Immature natural killer cell (primary cell): ENCODE results near the gene KLF6. TPM values are rescaled to one million over a fixed set of nuclear protein-coding genes. Genes with fewer than 3 reads are reported as not detected.

Experiments used
- DNase-seq, 3 donors: peaks; one replicate each; pipeline ENCODE4 v3.0.0; 2022; ENCODE audit warnings: mixed read lengths in 1 of 3
- H3K27ac Mint-ChIP-seq, 6 donors: one replicate each; pipeline ENCODE4 v1.8.0; 2020; ENCODE audit warnings: mixed read lengths in 6 of 6, mild to moderate bottlenecking in 5 of 6, inconsistent platforms in 4 of 6, moderate library complexity in 3 of 6
- H3K27me3 Mint-ChIP-seq, 3 donors: one replicate each; pipeline ENCODE4 v1.8.0; 2020 to 2021; ENCODE audit warnings: low read depth in 3 of 3, mild to moderate bottlenecking in 3 of 3, mixed read lengths in 3 of 3, moderate library complexity in 3 of 3, inconsistent platforms in 1 of 3
- H3K36me3 Mint-ChIP-seq, 3 donors: one replicate each; pipeline ENCODE4 v1.8.0; 2020; ENCODE audit warnings: mixed read lengths in 3 of 3, inconsistent platforms in 2 of 3, mild to moderate bottlenecking in 2 of 3
- H3K4me1 Mint-ChIP-seq, 2 donors: one replicate each; pipeline ENCODE4 v1.8.0; 2020; ENCODE audit warnings: inconsistent platforms in 2 of 2, mild to moderate bottlenecking in 2 of 2, mixed read lengths in 2 of 2, moderate library complexity in 1 of 2
- H3K4me3 Mint-ChIP-seq, 5 donors: one replicate each; pipeline ENCODE4 v1.8.0; 2020; ENCODE audit warnings: mild to moderate bottlenecking in 5 of 5, mixed read lengths in 5 of 5, inconsistent platforms in 3 of 5, moderate library complexity in 3 of 5
- H3K9me3 Mint-ChIP-seq, 6 donors: one replicate each; pipeline ENCODE4 v1.8.0; 2020; ENCODE audit warnings: mild to moderate bottlenecking in 6 of 6, mixed read lengths in 6 of 6, inconsistent platforms in 4 of 6, moderate library complexity in 3 of 6
- polyA plus RNA-seq, 3 donors: library from polyadenylated mRNA; unstranded; fragments of 300-500 nt; fragmentation: Illumina TruSeq; gene quantifications; one replicate each; pipeline ENCODE4 v1.2.3, GENCODE V29; 2021

Gene KLF6
- polyA plus RNA-seq, 3 donors from 2014 or later = 343 to 423 (median 353) TPM

DNA sequence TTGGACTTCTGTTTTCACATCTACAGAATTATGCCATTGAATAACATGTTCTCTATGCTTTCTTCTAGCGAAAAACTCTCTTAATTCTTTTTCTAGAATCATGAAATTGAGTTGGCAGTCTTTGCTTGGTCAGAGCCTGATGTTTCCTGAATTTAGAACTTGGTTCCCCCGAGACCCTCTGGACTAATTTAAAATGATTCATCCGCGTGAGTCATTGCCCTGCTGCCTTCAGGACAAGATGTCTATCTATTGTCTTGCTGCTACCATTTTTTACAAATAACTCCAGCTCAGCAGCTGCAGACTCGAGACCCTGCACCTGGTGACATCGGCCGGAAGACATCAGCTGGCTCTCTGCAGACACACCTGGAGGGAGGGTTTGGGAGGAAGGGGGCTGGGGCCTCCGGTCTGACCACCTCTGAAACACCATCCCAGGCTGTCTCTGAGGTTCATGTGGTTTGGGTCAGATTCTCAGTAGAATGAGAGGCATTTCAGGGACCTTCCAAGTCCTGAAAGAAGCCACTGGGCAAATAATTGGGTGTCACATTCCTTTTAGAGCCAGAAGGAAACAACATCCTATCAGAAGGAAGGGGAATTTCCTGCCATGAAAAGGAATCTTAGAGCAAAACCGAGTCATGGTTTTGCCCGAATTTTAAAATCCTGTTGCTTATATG, 20.9 kb upstream of the KLF6 start:
- no peaks in the 10 kb centered on the region for H3K9me3 Mint-ChIP-seq
- no peaks in the 10 kb centered on the region for H3K36me3 Mint-ChIP-seq
- no peak overlapping the region for H3K27ac Mint-ChIP-seq
- peaks cover 30 to 46% (median 37%) of the 10 kb centered on the region in 3 donors for H3K27me3 Mint-ChIP-seq
- DNase-seq = peak; percentile 28 to 49 (median 39)
- H3K4me3 Mint-ChIP-seq = peak overlapping the region in 1 of 5 donors; percentile 76
- peaks cover 1 to 6% of the 10 kb centered on the region in 2 donors for H3K4me1 Mint-ChIP-seq

DNA sequence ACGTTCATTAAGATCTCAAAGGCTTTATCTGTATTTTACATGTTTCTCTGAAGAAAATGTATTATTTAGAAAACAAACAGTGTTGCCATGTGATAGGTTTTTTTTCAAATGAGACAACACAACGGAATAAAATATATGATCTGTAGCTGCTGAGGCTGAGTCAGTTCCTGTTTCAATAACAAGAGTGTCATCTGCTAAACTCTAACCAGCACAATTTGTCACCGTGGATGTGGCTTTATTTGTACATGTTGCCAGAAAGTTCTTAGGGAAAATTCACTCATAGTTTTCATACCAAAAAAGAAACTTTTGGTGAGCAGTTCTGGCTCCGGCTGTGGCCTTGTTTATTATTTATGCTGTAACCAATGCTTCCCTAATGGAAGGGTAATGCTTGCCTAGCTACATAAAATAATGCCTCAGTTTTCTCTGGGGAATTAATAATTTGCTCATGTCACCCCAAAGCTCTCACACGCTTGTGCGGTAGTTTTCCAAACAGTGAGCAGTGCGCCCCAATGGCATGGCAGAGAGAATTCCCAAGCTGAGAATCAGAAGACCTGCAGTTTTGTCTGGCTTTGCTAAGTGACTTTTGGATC, 20.3 kb upstream of the KLF6 start:
- Mint-ChIP-seq H3K27me3 (peaks cover 28 to 43% (median 33%) of the 10 kb centered on the region in 3 donors), H3K36me3 (no peaks in the 10 kb centered on the region), H3K4me1 (peaks cover 0 to 12% of the 10 kb centered on the region in 2 donors), H3K27ac (no peak overlapping the region), H3K4me3 (no peak overlapping the region), H3K9me3 (no peaks in the 10 kb centered on the region)
- peak; percentile 83 to 89 (median 86) for DNase-seq

DNA sequence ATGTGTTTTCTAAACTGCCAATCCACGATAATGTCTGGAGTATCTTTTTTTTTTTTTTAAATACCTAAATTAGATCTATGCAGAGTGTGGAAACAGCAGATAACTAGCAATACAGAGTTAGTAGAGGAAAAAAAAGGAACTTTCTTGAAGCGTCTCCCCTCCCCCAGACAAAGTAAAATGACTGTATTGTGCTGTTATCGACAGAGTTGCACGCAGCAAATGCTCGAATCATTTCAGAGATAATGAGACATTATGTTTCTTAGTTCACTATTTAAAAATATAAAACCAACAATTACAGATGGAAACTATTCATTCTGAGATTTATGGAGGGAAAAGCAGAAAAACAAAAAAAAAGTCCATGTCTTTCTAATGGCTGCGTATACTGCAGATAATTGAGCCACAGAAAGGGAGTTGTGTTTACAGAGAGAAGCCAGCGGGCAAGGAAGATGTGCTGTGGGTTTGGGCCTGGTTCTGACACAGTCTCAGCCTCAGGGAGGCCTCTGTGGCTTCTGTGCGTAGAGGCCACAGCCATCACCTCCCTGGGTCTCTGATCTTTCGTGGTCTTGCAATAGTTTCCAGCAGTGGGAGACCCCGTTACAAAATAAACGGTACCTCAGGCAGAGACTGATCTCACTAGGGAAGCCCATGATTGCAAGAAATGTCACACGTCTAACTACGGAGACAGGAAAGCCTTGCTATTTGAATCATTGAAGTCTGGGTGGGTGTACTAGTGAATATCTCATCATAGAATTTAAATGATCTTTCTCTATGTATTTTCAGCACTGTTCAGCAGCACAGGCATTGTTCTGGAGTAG, 19.1 kb upstream of the KLF6 start:
- no peak overlapping the region for H3K4me3 Mint-ChIP-seq
- H3K27ac Mint-ChIP-seq = no peak overlapping the region
- H3K36me3 Mint-ChIP-seq = no peaks in the 10 kb centered on the region
- peak; percentile 87 to 90 (median 89) for DNase-seq
- peaks cover 0 to 1% (median 0%) of the 10 kb centered on the region in 6 donors for H3K9me3 Mint-ChIP-seq
- H3K27me3 Mint-ChIP-seq = peaks cover 18 to 31% (median 23%) of the 10 kb centered on the region in 3 donors
- peaks cover 10 to 24% of the 10 kb centered on the region in 2 donors for H3K4me1 Mint-ChIP-seq

DNA sequence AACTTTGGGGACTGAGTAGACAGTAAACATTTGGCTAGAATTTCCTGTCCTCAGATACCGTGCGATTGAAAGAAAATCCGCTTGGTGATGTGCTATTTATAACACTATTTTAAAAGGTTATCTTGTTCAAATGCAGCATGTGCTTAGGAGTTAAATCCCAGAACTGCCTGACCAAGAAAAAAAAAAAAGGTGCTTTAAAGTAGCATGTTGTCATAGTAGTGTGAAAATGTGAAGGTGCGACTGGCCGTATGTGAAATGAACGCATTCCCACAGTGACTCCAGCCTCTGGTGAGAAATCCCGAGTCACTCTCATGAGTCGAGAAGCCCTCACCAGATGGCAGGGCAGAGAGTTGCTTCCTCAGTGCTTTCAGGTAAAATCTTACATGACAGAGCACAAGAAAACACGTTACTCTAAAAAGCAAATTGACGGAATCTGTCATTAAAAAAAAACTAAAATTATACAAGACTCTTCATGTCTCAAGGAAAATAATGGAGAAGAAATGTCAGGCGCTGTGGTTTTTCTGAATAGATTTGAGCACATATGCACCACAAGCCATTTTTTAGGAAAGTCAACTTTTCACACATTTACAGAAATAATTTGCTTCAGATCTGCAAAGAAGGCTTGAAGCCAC, 18.4 kb upstream of the KLF6 start:
- H3K36me3 Mint-ChIP-seq = no peaks in the 10 kb centered on the region
- peaks cover 11 to 27% of the 10 kb centered on the region in 2 donors for H3K4me1 Mint-ChIP-seq
- H3K4me3 Mint-ChIP-seq = no peak overlapping the region
- DNase-seq = peak; percentile 61 to 64 (median 64)
- peaks cover 0 to 1% (median 0%) of the 10 kb centered on the region in 6 donors for H3K9me3 Mint-ChIP-seq
- H3K27me3 Mint-ChIP-seq = peaks cover 18 to 30% (median 23%) of the 10 kb centered on the region in 3 donors
- no peak overlapping the region for H3K27ac Mint-ChIP-seq

DNA sequence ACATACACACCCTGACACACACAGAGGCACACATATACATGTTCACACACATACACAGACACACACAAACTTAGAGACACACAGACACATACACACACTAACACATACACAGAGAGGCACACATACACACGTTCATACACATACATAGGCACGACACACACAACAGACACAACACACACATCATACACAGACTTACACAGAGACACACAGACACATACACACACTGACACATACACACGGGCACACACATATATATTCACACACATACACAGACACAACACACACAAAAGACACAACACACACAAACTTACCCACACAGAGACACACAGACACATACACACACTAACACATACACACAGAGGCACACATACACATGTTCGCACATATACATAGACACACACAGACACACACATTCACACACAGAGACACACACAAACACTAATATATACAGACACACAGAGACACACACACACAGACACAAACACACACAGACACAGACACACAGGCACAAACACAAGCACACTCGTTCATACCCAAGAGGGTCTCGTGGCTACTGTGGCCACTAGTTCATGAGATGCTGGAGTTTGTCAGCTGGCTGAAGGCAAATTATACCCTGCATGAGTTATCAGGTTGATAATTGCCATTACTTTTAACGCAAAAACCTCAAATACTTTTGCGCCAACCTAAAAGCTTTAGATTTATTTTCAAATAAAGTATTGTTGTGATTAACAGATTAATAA, 17.7 kb upstream of the KLF6 start:
- H3K4me1 Mint-ChIP-seq = peaks cover 11 to 27% of the 10 kb centered on the region in 2 donors
- peaks cover 16 to 30% (median 25%) of the 10 kb centered on the region in 3 donors for H3K27me3 Mint-ChIP-seq
- no peaks in the 10 kb centered on the region for H3K36me3 Mint-ChIP-seq
- no peak overlapping the region for H3K4me3 Mint-ChIP-seq
- H3K27ac Mint-ChIP-seq = no peak overlapping the region
- H3K9me3 Mint-ChIP-seq = peaks cover 0 to 1% (median 0%) of the 10 kb centered on the region in 6 donors
- DNase-seq = peak in 2 of 3 donors; percentile 14 to 15

DNA sequence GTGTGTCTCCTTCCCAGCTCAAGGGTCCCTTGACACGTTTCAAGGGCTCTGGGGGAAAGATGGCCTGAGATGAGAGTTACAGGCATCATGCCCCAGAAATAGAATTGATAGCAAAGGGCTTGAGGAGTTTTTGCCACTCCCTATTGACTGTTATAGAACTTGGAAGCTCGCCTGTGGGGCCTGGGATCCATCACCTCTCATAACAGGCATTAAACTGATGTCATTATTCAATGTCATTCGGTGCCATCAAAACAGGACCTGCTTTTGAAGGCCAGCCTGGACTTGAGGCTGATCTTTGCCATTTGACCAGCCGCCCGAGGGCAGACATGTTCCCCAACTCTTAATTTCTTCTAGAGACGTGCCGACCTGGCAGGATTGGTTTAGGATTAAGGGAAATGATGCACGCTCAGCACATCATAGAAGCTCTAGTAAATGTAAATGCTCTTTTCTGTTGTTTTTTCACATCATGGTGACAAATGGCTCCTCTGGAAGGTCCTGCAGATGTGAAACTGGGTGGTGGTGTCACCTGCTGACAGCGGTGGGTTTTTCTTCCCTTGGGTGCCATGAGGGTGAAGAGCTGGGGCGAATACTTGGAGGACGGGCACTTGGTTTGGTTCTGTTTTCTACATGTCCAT, 16.7 kb upstream of the KLF6 start:
- Mint-ChIP-seq H3K9me3 (peaks cover 0 to 1% (median 0%) of the 10 kb centered on the region in 6 donors), H3K27me3 (peaks cover 16 to 21% (median 19%) of the 10 kb centered on the region in 3 donors), H3K36me3 (no peaks in the 10 kb centered on the region), H3K27ac (peak overlapping the region in 2 of 6 donors; percentile 6 to 42), H3K4me1 (peaks cover 11 to 27% of the 10 kb centered on the region in 2 donors), H3K4me3 (peak overlapping the region in 1 of 5 donors; percentile 2)
- DNase-seq = no peak

DNA sequence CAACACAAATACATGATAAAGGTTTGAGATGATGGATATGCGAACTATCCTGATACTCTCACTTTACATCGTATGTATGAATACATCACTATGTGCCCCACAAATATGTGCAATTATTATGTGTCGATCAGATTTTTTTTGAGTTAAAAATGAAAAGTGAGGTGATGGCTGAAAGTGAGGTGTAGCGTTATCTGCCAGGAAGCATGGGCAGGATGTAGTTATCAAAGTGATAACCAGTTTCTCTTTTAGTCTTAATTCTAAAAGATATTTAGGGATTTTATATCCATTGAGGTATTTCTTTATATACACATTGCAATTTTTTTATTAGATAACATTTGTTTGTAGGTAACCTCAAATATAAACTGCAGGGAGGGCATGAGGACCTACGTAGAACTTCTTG, 15.6 kb upstream of the KLF6 start:
- peaks cover 11 to 27% of the 10 kb centered on the region in 2 donors for H3K4me1 Mint-ChIP-seq
- H3K4me3 Mint-ChIP-seq = peak overlapping the region in 1 of 5 donors; percentile 19
- peaks cover 13 to 21% (median 19%) of the 10 kb centered on the region in 3 donors for H3K27me3 Mint-ChIP-seq
- H3K9me3 Mint-ChIP-seq = peaks cover 0 to 1% (median 0%) of the 10 kb centered on the region in 6 donors
- H3K36me3 Mint-ChIP-seq = no peaks in the 10 kb centered on the region
- no peak for DNase-seq
- peak overlapping the region in 4 of 6 donors; percentile 9 to 58 (median 39) for H3K27ac Mint-ChIP-seq

DNA sequence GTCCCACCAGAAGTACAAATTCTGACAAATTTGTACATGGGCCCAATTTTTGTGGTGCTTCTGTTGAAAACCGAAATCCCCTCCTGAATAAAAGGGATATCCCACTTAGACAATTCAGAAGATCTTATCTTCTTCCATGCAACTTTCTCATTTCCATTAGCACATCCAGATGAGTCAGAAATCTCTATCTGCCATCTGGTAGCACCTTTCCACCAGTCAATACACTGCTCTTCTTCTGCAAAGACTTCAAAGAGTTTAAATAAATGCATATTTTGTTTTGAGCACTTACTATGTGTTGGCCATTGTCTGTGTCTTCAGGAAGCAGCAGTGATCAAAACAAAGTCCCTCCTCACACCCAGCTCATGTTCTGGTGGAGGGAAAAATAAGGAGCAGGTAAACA, 12.7 kb upstream of the KLF6 start:
- no peak overlapping the region for H3K4me3 Mint-ChIP-seq
- peak overlapping the region in 1 of 6 donors; percentile 64 for H3K27ac Mint-ChIP-seq
- H3K4me1 Mint-ChIP-seq = peaks cover 11 to 27% of the 10 kb centered on the region in 2 donors
- H3K9me3 Mint-ChIP-seq = peaks cover 0 to 3% (median 0%) of the 10 kb centered on the region in 6 donors
- peaks cover 0 to 2% (median 0%) of the 10 kb centered on the region in 3 donors for H3K27me3 Mint-ChIP-seq
- no peak for DNase-seq
- no peaks in the 10 kb centered on the region for H3K36me3 Mint-ChIP-seq

DNA sequence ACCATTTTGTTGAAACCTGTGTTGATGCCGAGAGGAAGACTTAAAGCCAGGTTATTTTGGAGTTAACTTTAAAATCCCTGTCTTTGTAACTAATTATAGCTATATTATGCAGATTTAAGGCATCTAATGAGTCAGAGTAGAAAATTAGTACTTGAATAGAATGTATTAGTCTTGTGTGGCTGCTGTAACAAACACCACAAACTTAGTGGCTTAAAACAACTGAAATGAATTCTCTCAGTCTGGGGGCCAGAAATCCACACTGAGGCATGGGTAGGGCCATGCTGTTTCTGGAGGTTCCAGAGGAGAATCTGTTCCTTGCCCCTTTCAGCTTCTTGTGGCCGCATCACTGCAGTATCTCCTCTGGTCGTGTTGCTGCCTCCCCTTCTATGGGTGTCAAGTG, 8.5 kb upstream of the KLF6 start:
- Mint-ChIP-seq H3K4me3 (no peak overlapping the region), H3K36me3 (no peaks in the 10 kb centered on the region), H3K27ac (no peak overlapping the region)

DNA sequence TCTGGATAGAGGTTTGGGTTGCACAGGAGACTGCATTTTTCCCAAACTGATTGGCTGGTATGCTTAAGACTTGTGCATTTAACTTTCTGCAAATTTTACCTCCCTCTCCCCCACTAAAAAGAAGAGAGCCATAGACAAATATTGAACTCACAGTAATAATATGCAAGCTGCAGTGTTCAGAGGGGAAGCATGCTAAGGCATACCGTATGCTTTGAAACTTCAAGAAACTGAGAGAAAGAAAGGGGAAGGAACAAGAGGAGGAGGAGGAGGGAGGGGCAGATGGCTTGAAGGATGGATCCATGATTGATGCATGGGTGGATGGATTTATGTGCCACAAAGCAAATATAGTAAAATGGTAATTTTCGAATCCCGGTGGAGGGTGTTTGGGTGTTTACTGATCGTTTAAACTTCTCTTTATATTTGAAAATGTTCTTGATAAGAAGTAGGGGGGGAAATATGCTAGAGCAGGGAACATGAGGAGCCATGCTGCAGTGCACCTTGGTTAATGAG, 7.8 kb upstream of the KLF6 start:
- Mint-ChIP-seq H3K27ac (no peak overlapping the region), H3K9me3 (peaks cover 0 to 3% (median 0%) of the 10 kb centered on the region in 6 donors), H3K27me3 (peaks cover 0 to 4% (median 3%) of the 10 kb centered on the region in 3 donors), H3K4me3 (no peak overlapping the region), H3K4me1 (no peaks in the 10 kb centered on the region), H3K36me3 (no peaks in the 10 kb centered on the region)
- no peak for DNase-seq

More for the DNA sequence above, 8.5 kb upstream of the KLF6 start:
- no peak for DNase-seq
- Mint-ChIP-seq H3K4me1 (no peaks in the 10 kb centered on the region), H3K9me3 (peaks cover 0 to 3% (median 0%) of the 10 kb centered on the region in 6 donors), H3K27me3 (peaks cover 0 to 4% (median 3%) of the 10 kb centered on the region in 3 donors)

DNA sequence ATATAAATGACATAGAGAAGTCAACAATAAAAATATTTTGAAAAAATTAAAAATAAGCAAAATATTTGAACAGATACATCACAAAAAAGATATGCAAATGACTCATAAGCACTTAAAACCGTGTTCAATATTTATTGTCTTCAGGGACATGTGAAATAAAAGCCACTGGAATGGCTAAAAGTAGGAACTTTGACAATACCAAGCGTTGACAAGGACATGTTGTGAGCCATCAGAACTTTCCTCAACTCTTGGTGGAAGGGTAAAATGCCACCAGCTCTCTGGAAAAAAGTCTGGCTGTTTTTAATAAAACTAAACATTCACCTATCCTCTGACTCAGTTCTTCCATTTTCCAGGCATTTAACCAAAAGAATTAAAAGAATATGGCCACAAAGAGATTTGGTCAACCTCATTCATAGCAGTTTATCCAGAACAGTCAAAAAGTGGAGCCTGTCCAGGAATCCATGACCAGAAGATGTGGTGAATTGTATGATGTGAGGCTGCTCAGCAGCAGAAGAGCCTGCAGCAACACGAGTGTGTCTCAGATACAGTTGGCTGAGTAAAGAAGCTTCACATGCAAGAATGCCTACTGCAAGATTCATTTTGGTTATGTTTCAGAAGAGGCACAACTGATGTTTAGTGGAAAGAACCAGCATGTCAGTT, 7.1 kb upstream of the KLF6 start:
- H3K4me1 Mint-ChIP-seq = no peaks in the 10 kb centered on the region
- H3K9me3 Mint-ChIP-seq = peaks cover 0 to 3% (median 0%) of the 10 kb centered on the region in 6 donors
- H3K27ac Mint-ChIP-seq = no peak overlapping the region
- peaks cover 0 to 5% (median 4%) of the 10 kb centered on the region in 3 donors for H3K27me3 Mint-ChIP-seq
- H3K4me3 Mint-ChIP-seq = no peak overlapping the region
- H3K36me3 Mint-ChIP-seq = no peaks in the 10 kb centered on the region
- no peak for DNase-seq

DNA sequence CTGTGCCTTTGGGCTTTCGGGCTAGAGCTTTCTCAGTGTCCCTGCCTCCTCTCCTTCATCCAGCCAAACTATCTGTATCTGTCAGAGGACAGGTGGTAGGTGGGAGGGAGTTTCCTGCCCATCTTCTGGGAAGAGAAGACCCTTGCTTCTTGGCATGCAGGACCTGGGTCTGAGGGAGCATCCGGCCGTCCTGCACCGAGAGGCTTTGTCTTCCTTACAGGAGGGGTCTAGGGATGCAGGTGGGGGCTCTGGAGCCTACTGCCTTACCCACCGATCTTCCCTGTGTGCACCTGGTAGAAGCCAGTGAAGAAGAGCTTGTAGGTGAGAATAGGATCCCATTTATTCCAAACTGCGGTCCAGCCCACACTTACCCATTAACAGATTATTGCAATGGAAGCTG, 5.8 kb upstream of the KLF6 start:
- Mint-ChIP-seq H3K27ac (no peak overlapping the region), H3K4me3 (no peak overlapping the region), H3K27me3 (peaks cover 5 to 15% (median 8%) of the 10 kb centered on the region in 3 donors), H3K36me3 (no peaks in the 10 kb centered on the region), H3K9me3 (peaks cover 0 to 3% (median 0%) of the 10 kb centered on the region in 6 donors), H3K4me1 (peaks cover 8 to 12% of the 10 kb centered on the region in 2 donors)
- DNase-seq = no peak
